ENCODE measurements around the gene SLC2A1.

SLC2A1 gene

GRCh38 chr1:42979896-42980800 is 21.5 kb upstream of the SLC2A1 start:
- no peak for DNase-seq (ENCODE audit: low read depth, low spot score)

- no peak for DNase-seq (ENCODE audit: low read depth, low spot score)
Observed at GRCh38 chr1:42979036-42979430, 20.4 kb upstream of the SLC2A1 start.

- no peak for DNase-seq (ENCODE audit: low read depth, low spot score)
Observed at GRCh38 chr1:42978317-42979035, 19.8 kb upstream of the SLC2A1 start.

GRCh38 chr1:42977653-42978052 is 19.0 kb upstream of the SLC2A1 start:
- DNase-seq (ENCODE audit: low read depth, low spot score): no peak

- DNase-seq (ENCODE audit: low read depth, low spot score): no peak
Observed at GRCh38 chr1:42975561-42976225, 17.0 kb upstream of the SLC2A1 start.

GRCh38 chr1:42974767-42975437 is 16.2 kb upstream of the SLC2A1 start:
- no peak for DNase-seq (ENCODE audit: low read depth, low spot score)

- no peak for DNase-seq (ENCODE audit: low read depth, low spot score)
Observed at GRCh38 chr1:42973799-42974198, 15.1 kb upstream of the SLC2A1 start.

- no peak for DNase-seq (ENCODE audit: low read depth, low spot score)
Observed at GRCh38 chr1:42973286-42973685, 14.6 kb upstream of the SLC2A1 start.

- DNase-seq (ENCODE audit: low read depth, low spot score): no peak
Observed at GRCh38 chr1:42971841-42972291, 13.2 kb upstream of the SLC2A1 start.

GRCh38 chr1:42970143-42970542 is 11.5 kb upstream of the SLC2A1 start:
- no peak for DNase-seq (ENCODE audit: low read depth, low spot score)

GRCh38 chr1:42968654-42969053 is 10.0 kb upstream of the SLC2A1 start:
- no peak for DNase-seq (ENCODE audit: low read depth, low spot score)

- no peak for DNase-seq (ENCODE audit: low read depth, low spot score)
Observed at GRCh38 chr1:42966688-42967612, 8.3 kb upstream of the SLC2A1 start.

GRCh38 chr1:42965378-42965777 is 6.7 kb upstream of the SLC2A1 start:
- no peak for DNase-seq (ENCODE audit: low read depth, low spot score)

- no peak for DNase-seq (ENCODE audit: low read depth, low spot score)
Observed at GRCh38 chr1:42964044-42964812, 5.6 kb upstream of the SLC2A1 start.

GRCh38 chr1:42963378-42964043 is 4.8 kb upstream of the SLC2A1 start:
- no peak for DNase-seq (ENCODE audit: low read depth, low spot score)

- no peak for DNase-seq (ENCODE audit: low read depth, low spot score)
Observed at GRCh38 chr1:42962641-42963377, 4.1 kb upstream of the SLC2A1 start.

GRCh38 chr1:42961312-42962091 is 2.8 kb upstream of the SLC2A1 start:
- DNase-seq (ENCODE audit: low read depth, low spot score): no peak

Measured in activated naive CD8-positive, alpha-beta T cell treated with anti-CD3 and anti-CD28 coated beads, Interleukin-2, amount 50 U/mL, for 16 hours (primary cell).